NCI-H2227 treated with DMSO at 0.1 percent for 48 hours (cell line): Measurements from ENCODE around the gene MEIOB.
"Not testable (repeated sequence)": the region's sequence is repeated elsewhere in the genome, so short reads cannot be mapped to it uniquely, and the experiment has no call there.

Experiments used
- DNase-seq: peaks from one replicate; lab custom pipeline; 2025; lab: John Stamatoyannopoulos, UW

The MEIOB gene

GRCh38 chr16:1876468-1876867 is 4.5 kb upstream of the MEIOB start:
- DNase-seq, result no peak

GRCh38 chr16:1876066-1876465 is 4.1 kb upstream of the MEIOB start:
- not testable (repeated sequence) for DNase-seq

- DNase-seq, result no peak
Measured at GRCh38 chr16:1874854-1875253, 2.9 kb upstream of the MEIOB start.

- no peak for DNase-seq
Measured at GRCh38 chr16:1870365-1871082, 1.4 kb downstream of the MEIOB start.

- no peak for DNase-seq
Measured at GRCh38 chr16:1865902-1866690, 5.9 kb downstream of the MEIOB start.

GRCh38 chr16:1863681-1864460 is 8.1 kb downstream of the MEIOB start:
- DNase-seq, result no peak

GRCh38 chr16:1862394-1862793 is 9.6 kb downstream of the MEIOB start:
- DNase-seq, result no peak

- no peak for DNase-seq
Measured at GRCh38 chr16:1861730-1862129, 10.2 kb downstream of the MEIOB start.

GRCh38 chr16:1859650-1860049 is 12.3 kb downstream of the MEIOB start:
- no peak for DNase-seq

GRCh38 chr16:1858189-1858865 is 13.6 kb downstream of the MEIOB start:
- DNase-seq, result no peak

- DNase-seq, result no peak
Measured at GRCh38 chr16:1857433-1858097, 14.4 kb downstream of the MEIOB start.

GRCh38 chr16:1851793-1852192 is 20.2 kb downstream of the MEIOB start:
- no peak for DNase-seq

GRCh38 chr16:1850981-1851380 is 21.0 kb downstream of the MEIOB start:
- no peak for DNase-seq

- DNase-seq, result no peak
Measured at GRCh38 chr16:1846416-1846815, 25.5 kb downstream of the MEIOB start.

GRCh38 chr16:1845985-1846384 is 26.0 kb downstream of the MEIOB start:
- DNase-seq, result no peak

- DNase-seq, result no peak
Measured at GRCh38 chr16:1839554-1839953, 32.4 kb downstream of the MEIOB start.

- no peak for DNase-seq
Measured at GRCh38 chr16:1834096-1834495, 37.9 kb downstream of the MEIOB start.

GRCh38 chr16:1832838-1833454 is 39.0 kb downstream of the MEIOB start:
- DNase-seq, result no peak

GRCh38 chr16:1831186-1832075 is 40.5 kb downstream of the MEIOB start:
- DNase-seq, result no peak

GRCh38 chr16:1830213-1830612 is 41.8 kb downstream of the MEIOB start:
- DNase-seq, result no peak
